HepG2 (cell line): Measurements from ENCODE around the gene C4orf33. TPM values are rescaled to one million over a fixed set of nuclear protein-coding genes. Genes with fewer than 3 reads are reported as not detected.

ENCODE experiments used
- ATAC-seq: fragments of 200-7000 bp; cut with Tn5 transposase; 3 replicates; pipeline ENCODE4 v1.9.1; 2020; ENCODE audit warnings: mild to moderate bottlenecking, moderate library complexity
- BruUV-seq: library from RNA; stranded (reverse); fragments of 400-500 nt; replicated peaks from 2 replicates; lab custom pipeline; 2021; lab: Mats Ljungman, UMichigan
- CTCF ChIA-PET: fragments of 300-600 bp; formaldehyde crosslinking; extraction: SDS; loops from one replicate; lab custom pipeline; 2021; ENCODE audit warnings: low total read pairs, inconsistent platforms, low intra/inter-chr PET ratio; lab: Yijun Ruan, JAX
- POLR2A ChIA-PET: fragments of 350-600 bp; sonication (Branson Sonifier 250); formaldehyde crosslinking; loops from one replicate; lab custom pipeline; 2020; ENCODE audit warnings: antibody characterized with exemption, inconsistent platforms; lab: Yijun Ruan, JAX
- DNase-seq: peaks from one replicate; pipeline ENCODE4 v3.0.0-alpha.2; 2015; ENCODE audit warnings: low spot score
- FAIRE-seq: peaks from 3 replicates; lab custom pipeline; 2011; peaks lifted over from hg19 to GRCh38; lab: Jason Lieb, UNC
- H2AFZ ChIP-seq: one replicate; pipeline ENCODE4 v1.6.1; 2011; ENCODE audit warnings: low read length, inconsistent platforms
- H3K27ac ChIP-seq: fragments of 300-600 bp; 3 replicates; pipeline ENCODE4 v1.8.0; 2011; ENCODE audit warnings: mixed run types, mild to moderate bottlenecking, mixed read lengths, low read length, inconsistent platforms; ENCODE audit not compliant: insufficient read depth; ENCODE audit errors: extremely low read length
- H3K27me3 ChIP-seq, 2 experiments: fragments of 200-600 bp in 1 of 2; 2 replicates in 1 of 2; 3 replicates in 1 of 2; pipeline versions ENCODE4 v1.6.0 to v1.8.0; 2011; ENCODE audit warnings: low read length in 2 of 2, mild to moderate bottlenecking in 2 of 2, moderate library complexity in 2 of 2, inconsistent platforms in 1 of 2; ENCODE audit not compliant: insufficient read depth in 2 of 2, control insufficient read depth in 1 of 2
- H3K36me3 ChIP-seq, 2 experiments: fragments of 200-600 bp in 1 of 2; replicated peaks in 1 of 2; 2 replicates in 1 of 2; 3 replicates in 1 of 2; pipeline versions ENCODE4 v1.5.1 to v1.8.0; 2011; ENCODE audit warnings: low read length in 2 of 2, inconsistent platforms in 1 of 2; ENCODE audit not compliant: insufficient read depth in 2 of 2, control insufficient read depth in 1 of 2
- H3K4me1 ChIP-seq: 2 replicates; pipeline ENCODE4 v1.5.1; 2012; ENCODE audit warnings: low read length, inconsistent platforms; ENCODE audit not compliant: insufficient read depth
- H3K4me2 ChIP-seq: 2 replicates; pipeline ENCODE4 v1.6.0; 2011; ENCODE audit warnings: low read depth, low read length, inconsistent platforms
- H3K4me3 ChIP-seq, 3 experiments: fragments of 200-600 bp in 1 of 3; sonication (generic), shearing (Covaris generic) in 1 of 3; replicated peaks in 1 of 3; 2 replicates each; pipeline ENCODE4 v1.5.1; 2011 to 2016; ENCODE audit warnings: low read length in 3 of 3, inconsistent platforms in 2 of 3, low read depth in 2 of 3, mild to moderate bottlenecking in 2 of 3, control low read depth in 1 of 3, mixed read lengths in 1 of 3; ENCODE audit not compliant: insufficient read depth in 1 of 3
- H3K79me2 ChIP-seq: one replicate; pipeline ENCODE4 v1.6.1; 2011; ENCODE audit warnings: low read length, inconsistent platforms; ENCODE audit not compliant: insufficient read depth
- H3K9ac ChIP-seq: 2 replicates; pipeline ENCODE4 v1.6.0; 2011; ENCODE audit warnings: mild to moderate bottlenecking, low read depth, low read length, inconsistent platforms; ENCODE audit not compliant: insufficient read depth
- H3K9me3 ChIP-seq: 2 replicates; pipeline ENCODE4 v1.5.1; 2012; ENCODE audit warnings: mild to moderate bottlenecking, low read length
- H4K20me1 ChIP-seq: 2 replicates; pipeline ENCODE4 v1.6.0; 2011; ENCODE audit warnings: inconsistent platforms, mild to moderate bottlenecking, low read length, moderate library complexity; ENCODE audit not compliant: insufficient read depth
- AKAP8 ChIP-seq: sonication (generic); formaldehyde crosslinking; IDR thresholded peaks from 2 replicates; pipeline ENCODE4 v1.5.1; 2020; ENCODE audit warnings: mild to moderate bottlenecking, missing genetic modification reagents
- HOMEZ ChIP-seq: IDR thresholded peaks from 2 replicates; pipeline ENCODE4 v1.6.1; 2016; ENCODE audit warnings: low read depth
- MED13 ChIP-seq: sonication (generic); formaldehyde crosslinking; IDR thresholded peaks from 2 replicates; pipeline ENCODE4 v1.5.0; 2020; ENCODE audit warnings: missing genetic modification reagents
- MXD1 ChIP-seq: sonication (generic); formaldehyde crosslinking; IDR thresholded peaks from 2 replicates; pipeline ENCODE4 v1.4.0; 2020; ENCODE audit warnings: mild to moderate bottlenecking, missing genetic modification reagents
- NAIF1 ChIP-seq: sonication (generic); formaldehyde crosslinking; IDR thresholded peaks from 2 replicates; pipeline ENCODE4 v1.5.0; 2020; ENCODE audit warnings: mild to moderate bottlenecking, missing genetic modification reagents, borderline replicate concordance
- RBM39 ChIP-seq: fragments of 200-400 bp; formaldehyde crosslinking; IDR thresholded peaks from one replicate; pipeline ENCODE4 v1.6.1; 2018; ENCODE audit warnings: antibody characterized with exemption, mild to moderate bottlenecking, low read depth, low read length; ENCODE audit not compliant: poor library complexity, severe bottlenecking
- SP4 ChIP-seq: sonication (generic); formaldehyde crosslinking; IDR thresholded peaks from 2 replicates; pipeline ENCODE4 v1.8.1; 2023; ENCODE audit warnings: mild to moderate bottlenecking, missing genetic modification reagents
- TCF7 ChIP-seq: sonication (generic); IDR thresholded peaks from 2 replicates; pipeline ENCODE4 v1.6.1; 2016; ENCODE audit warnings: antibody characterized with exemption, low read depth
- ZNF557 ChIP-seq: sonication (generic); formaldehyde crosslinking; IDR thresholded peaks from 2 replicates; pipeline ENCODE4 v1.4.0; 2020; ENCODE audit warnings: missing genetic modification reagents
- ZSCAN25 ChIP-seq: sonication (generic); formaldehyde crosslinking; IDR thresholded peaks from 2 replicates; pipeline ENCODE4 v1.8.0; 2022; ENCODE audit warnings: mild to moderate bottlenecking, missing genetic modification reagents
- ZSCAN5A ChIP-seq: sonication (generic); formaldehyde crosslinking; IDR thresholded peaks from 2 replicates; pipeline ENCODE4 v1.8.0; 2022; ENCODE audit warnings: mild to moderate bottlenecking, missing genetic modification reagents, borderline replicate concordance
- WGBS: methylation state at CpG from one replicate; pipeline ENCODE4 v1.1.6; 2017; ENCODE audit warnings: low lambda C conversion rate; 5-methylcytosine and 5-hydroxymethylcytosine counted together
- in situ Hi-C: cut with HindIII; loops from 2 replicates; pipeline ENCODE4 v1.10.0; 2017; ENCODE audit warnings: low pct_unique_long_range_greater_than_20kb; ENCODE audit not compliant: extremely low pct_ligation_motif_present
- intact Hi-C: fragments of 100-400 bp; cut with micrococcal nuclease; formaldehyde crosslinking; loops from one replicate; pipeline ENCODE4 v1.10.0; 2022; ENCODE audit not compliant: unreplicated experiment
- polyA plus RNA-seq, 8 experiments: library from polyadenylated mRNA; depleted of rRNA in 3 of 8; stranded (reverse) in 7 of 8; unstranded in 1 of 8; fragments of >200 nt; fragmentation: Illumina TruSeq in 4 of 8; extraction: Trizol in 4 of 8; gene quantifications; 2 replicates each; pipeline versions ENCODE4 v1.2.1 to v1.2.3, GENCODE V29; 2011 to 2016; ENCODE audit warnings: low read depth in 4 of 8, missing spikeins in 1 of 8, mixed read lengths in 1 of 8; ENCODE audit not compliant: insufficient read depth in 1 of 8
- total RNA-seq, 5 experiments: library from RNA; depleted of rRNA; stranded (reverse); fragments of >200 nt; fragmentation: Illumina TruSeq; extraction: Trizol; gene quantifications; 2 replicates each; pipeline ENCODE4 v1.2.3, GENCODE V29; 2016; ENCODE audit warnings: low read depth in 1 of 5

Gene C4orf33
- total and polyA plus RNA-seq, 2 of the 13 experiments (the other 11 are each of a cell fraction or from before 2014, with no cell fraction given), result 2.8 to 3.3 TPM

GRCh38 chr4:129063640-129064039, 32.3 kb upstream of the C4orf33 start:
- intact Hi-C loops, result no loop called here
- no TSS peak for BruUV-seq
- no peaks in the 10 kb centered on the region for H3K4me1 ChIP-seq
- no peaks in the 10 kb centered on the region for H3K27me3 ChIP-seq
- ChIA-PET POLR2A (no interaction called here), CTCF (no interaction called here)
- ATAC-seq (no peak), DNase-seq (no peak), FAIRE-seq (no peak)
- no peaks in the 10 kb centered on the region for H4K20me1 ChIP-seq
- TF ChIP-seq NAIF1 (CRISPR knock-in tag), result no peak
- no peak for TF ChIP-seq MED13
- TF ChIP-seq TCF7, result no peak
- TF ChIP-seq ZSCAN5A (CRISPR knock-in tag), result no peak
- no peak for TF ChIP-seq HOMEZ (CRISPR knock-in tag)
- TF ChIP-seq MXD1 (CRISPR knock-in tag), result no peak
- TF ChIP-seq RBM39, result no peak
- no peak for TF ChIP-seq SP4 (CRISPR knock-in tag)
- no peak for TF ChIP-seq ZNF557 (CRISPR knock-in tag)
- TF ChIP-seq AKAP8, result no peak
- no peak for TF ChIP-seq ZSCAN25 (CRISPR knock-in tag)
- 82% methylated on average over 2 of the region's 2 CpGs for WGBS
- H3K9me3 ChIP-seq, result peaks cover 51% of the 10 kb centered on the region
- H3K4me3 ChIP-seq, result no peak overlapping the region
- in situ Hi-C loops, result no loop called here
- no peaks in the 10 kb centered on the region for H3K79me2 ChIP-seq
- no peak overlapping the region for H3K9ac ChIP-seq
- H3K27ac ChIP-seq, result no peak overlapping the region
- H3K4me2 ChIP-seq, result no peak overlapping the region
- H3K36me3 ChIP-seq, result no peaks in the 10 kb centered on the region
- H2AFZ ChIP-seq, result no peak overlapping the region
